Spleen (tissue), 7 donors: ENCODE data around the gene KRTAP4-12.
"Not testable (repeated sequence)": the region's sequence is repeated elsewhere in the genome, so short reads cannot be mapped to it uniquely, and the experiment has no call there.

ENCODE experiments used
- CTCF ChIP-seq, 11 experiments: fragments of 200-600 bp in 7 of 11; fragments of 450-650 bp in 4 of 11; sonication (generic) in 4 of 11; IDR thresholded peaks in 8 of 11; conservative IDR thresholded peaks in 3 of 11; 1 replicate in 7 of 11; 2 replicates in 4 of 11; pipeline versions ENCODE4 v1.4.0 to v1.8.0; 2016 to 2021; ENCODE audit warnings: antibody characterized with exemption in 11 of 11, inconsistent platforms in 4 of 11, mild to moderate bottlenecking in 1 of 11
- POLR2A ChIP-seq, 3 donors: fragments of 450-650 bp; IDR thresholded peaks; one replicate each; pipeline ENCODE4 v1.5.1; 2017; ENCODE audit warnings: antibody characterized with exemption in 3 of 3, mild to moderate bottlenecking in 1 of 3
- POLR2AphosphoS5 ChIP-seq, 3 donors: sonication (generic); formaldehyde crosslinking; IDR thresholded peaks; one replicate each; pipeline ENCODE4 v1.5.1; 2017; ENCODE audit warnings: antibody characterized with exemption in 3 of 3
- donor health status: DM: no; HTN: no; CAD: no; lungs with moderate emphysema.
- donor health status: DM: no; HTN: no; CAD: no.
- donor health status: DM: no; HTN: no; CAD: no.

- not testable (repeated sequence) for TF ChIP-seq CTCF (IDR thresholded peaks at IDR 0.05 in 8 of 11, conservative IDR thresholded peaks at IDR 0.05 in 3 of 11); POLR2AphosphoS5 (IDR thresholded peaks at IDR 0.05); POLR2A (IDR thresholded peaks at IDR 0.05)
Measured at GRCh38 chr17:41105347-41105746, 18.6 kb downstream of the KRTAP4-12 start, which contains the start of gene KRTAP4-9.
